Sigmoid colon (tissue), 4 donors: ENCODE measurements around the gene TRIM4.
"Not testable (repeated sequence)": the region's sequence is repeated elsewhere in the genome, so short reads cannot be mapped to it uniquely, and the experiment has no call there.

Source experiments
- EP300 ChIP-seq, 4 donors: sonication (generic); formaldehyde crosslinking; IDR thresholded peaks; one replicate each; pipeline ENCODE4 v1.6.1; 2017; ENCODE audit warnings: antibody characterized with exemption in 4 of 4
- POLR2A ChIP-seq, 2 donors: fragments of 450-650 bp; IDR thresholded peaks; one replicate each; pipeline ENCODE4 v1.6.1; 2016; ENCODE audit warnings: antibody characterized with exemption in 2 of 2, mild to moderate bottlenecking in 2 of 2, moderate library complexity in 2 of 2
- POLR2AphosphoS5 ChIP-seq, 4 donors: sonication (generic); formaldehyde crosslinking; IDR thresholded peaks; one replicate each; pipeline ENCODE4 v1.6.1; 2017; ENCODE audit warnings: antibody characterized with exemption in 4 of 4
- TF ChIP-seq, protein P1 (sequence below), 4 experiments: fragments of 450-650 bp in 3 of 4; fragments of 200-600 bp in 1 of 4; IDR thresholded peaks; one replicate each; pipeline ENCODE4 v1.5.1; 2016 to 2019; ENCODE audit warnings: antibody characterized with exemption in 4 of 4, mild to moderate bottlenecking in 3 of 4, moderate library complexity in 2 of 4

DNA sequence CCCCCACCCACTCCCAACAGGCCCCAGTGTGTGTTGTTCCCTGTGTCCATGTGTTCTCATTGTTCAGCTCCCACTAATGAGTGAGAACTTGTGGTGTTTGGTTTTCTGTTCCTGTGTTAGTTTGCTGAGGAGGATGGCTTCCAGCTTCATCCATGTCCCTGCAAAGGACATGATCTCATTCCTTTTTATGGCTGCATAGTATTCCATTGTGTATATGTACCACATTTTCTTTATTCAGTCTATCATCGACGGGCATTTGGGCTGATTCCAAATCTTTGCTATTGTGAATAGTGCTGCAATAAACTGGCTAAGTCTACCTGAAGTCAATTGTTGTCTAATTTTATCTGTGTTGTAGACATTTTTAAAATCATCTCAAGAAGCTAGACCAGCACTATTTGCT, 51.9 kb downstream of the TRIM4 start:
- TF ChIP-seq, protein P1, sequence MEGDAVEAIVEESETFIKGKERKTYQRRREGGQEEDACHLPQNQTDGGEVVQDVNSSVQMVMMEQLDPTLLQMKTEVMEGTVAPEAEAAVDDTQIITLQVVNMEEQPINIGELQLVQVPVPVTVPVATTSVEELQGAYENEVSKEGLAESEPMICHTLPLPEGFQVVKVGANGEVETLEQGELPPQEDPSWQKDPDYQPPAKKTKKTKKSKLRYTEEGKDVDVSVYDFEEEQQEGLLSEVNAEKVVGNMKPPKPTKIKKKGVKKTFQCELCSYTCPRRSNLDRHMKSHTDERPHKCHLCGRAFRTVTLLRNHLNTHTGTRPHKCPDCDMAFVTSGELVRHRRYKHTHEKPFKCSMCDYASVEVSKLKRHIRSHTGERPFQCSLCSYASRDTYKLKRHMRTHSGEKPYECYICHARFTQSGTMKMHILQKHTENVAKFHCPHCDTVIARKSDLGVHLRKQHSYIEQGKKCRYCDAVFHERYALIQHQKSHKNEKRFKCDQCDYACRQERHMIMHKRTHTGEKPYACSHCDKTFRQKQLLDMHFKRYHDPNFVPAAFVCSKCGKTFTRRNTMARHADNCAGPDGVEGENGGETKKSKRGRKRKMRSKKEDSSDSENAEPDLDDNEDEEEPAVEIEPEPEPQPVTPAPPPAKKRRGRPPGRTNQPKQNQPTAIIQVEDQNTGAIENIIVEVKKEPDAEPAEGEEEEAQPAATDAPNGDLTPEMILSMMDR (IDR thresholded peaks at IDR 0.05) = not testable (repeated sequence)
- TF ChIP-seq POLR2A, POLR2AphosphoS5, EP300 (IDR thresholded peaks at IDR 0.05): not testable (repeated sequence)
